IPS-20b (cell line): ENCODE data around the gene GNB2.

Source experiments
- H3K27ac ChIP-seq: one replicate; pipeline ENCODE4 v1.5.1; 2013; ENCODE audit warnings: low read length
- H3K27me3 ChIP-seq: 2 replicates; pipeline ENCODE4 v1.6.1; 2013; ENCODE audit warnings: mild to moderate bottlenecking, low read length, inconsistent platforms; ENCODE audit not compliant: insufficient read depth
- H3K36me3 ChIP-seq: 2 replicates; pipeline ENCODE4 v1.6.1; 2013; ENCODE audit warnings: low read depth, mild to moderate bottlenecking, inconsistent platforms, low read length, moderate library complexity; ENCODE audit not compliant: insufficient read depth
- H3K4me1 ChIP-seq: 2 replicates; pipeline ENCODE4 v1.6.1; 2013; ENCODE audit warnings: mild to moderate bottlenecking, control low read depth, inconsistent platforms, low read length, moderate library complexity; ENCODE audit not compliant: insufficient read depth
- H3K4me3 ChIP-seq: 2 replicates; pipeline ENCODE4 v1.5.1; 2013; ENCODE audit warnings: mild to moderate bottlenecking, low read length, inconsistent platforms
- H3K9ac ChIP-seq: 2 replicates; pipeline ENCODE4 v1.6.1; 2013; ENCODE audit warnings: low read depth, mild to moderate bottlenecking, inconsistent platforms, low read length, moderate library complexity
- H3K9me3 ChIP-seq: 2 replicates; pipeline ENCODE4 v1.6.1; 2013; ENCODE audit warnings: mild to moderate bottlenecking, low read depth, low read length, inconsistent platforms; ENCODE audit not compliant: insufficient read depth

The GNB2 gene

DNA sequence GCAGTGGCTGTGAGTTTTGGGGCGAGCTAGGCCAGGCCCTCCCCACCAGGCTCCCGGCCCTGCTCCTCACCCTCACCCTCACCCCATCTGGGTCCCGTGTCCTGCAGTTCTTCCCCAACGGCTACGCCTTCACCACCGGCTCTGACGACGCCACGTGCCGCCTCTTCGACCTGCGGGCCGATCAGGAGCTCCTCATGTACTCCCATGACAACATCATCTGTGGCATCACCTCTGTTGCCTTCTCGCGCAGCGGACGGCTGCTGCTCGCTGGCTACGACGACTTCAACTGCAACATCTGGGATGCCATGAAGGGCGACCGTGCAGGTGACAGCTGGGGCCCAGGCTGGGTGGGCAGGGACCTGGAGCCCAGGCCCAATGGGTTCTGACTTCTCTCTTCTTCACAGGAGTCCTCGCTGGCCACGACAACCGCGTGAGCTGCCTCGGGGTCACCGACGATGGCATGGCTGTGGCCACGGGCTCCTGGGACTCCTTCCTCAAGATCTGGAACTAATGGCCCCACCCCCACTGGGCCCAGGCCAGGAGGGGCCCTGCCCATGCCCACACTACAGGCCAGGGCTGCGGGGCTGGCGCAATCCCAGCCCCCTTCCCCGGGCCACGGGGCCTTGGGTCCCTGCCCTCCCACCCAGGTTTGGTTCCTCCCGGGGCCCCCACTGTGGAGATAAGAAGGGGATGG is 4.9 kb downstream of the GNB2 start:
- Histone ChIP-seq H3K9ac (no peak overlapping the region), H3K27ac (no peak overlapping the region), H3K4me1 (peaks cover 3% of the 10 kb centered on the region; the same call in 1 of the 2 replicates), H3K9me3 (no peaks in the 10 kb centered on the region), H3K27me3 (no peaks in the 10 kb centered on the region), H3K36me3 (peaks cover 69% of the 10 kb centered on the region), H3K4me3 (no peak overlapping the region)

DNA sequence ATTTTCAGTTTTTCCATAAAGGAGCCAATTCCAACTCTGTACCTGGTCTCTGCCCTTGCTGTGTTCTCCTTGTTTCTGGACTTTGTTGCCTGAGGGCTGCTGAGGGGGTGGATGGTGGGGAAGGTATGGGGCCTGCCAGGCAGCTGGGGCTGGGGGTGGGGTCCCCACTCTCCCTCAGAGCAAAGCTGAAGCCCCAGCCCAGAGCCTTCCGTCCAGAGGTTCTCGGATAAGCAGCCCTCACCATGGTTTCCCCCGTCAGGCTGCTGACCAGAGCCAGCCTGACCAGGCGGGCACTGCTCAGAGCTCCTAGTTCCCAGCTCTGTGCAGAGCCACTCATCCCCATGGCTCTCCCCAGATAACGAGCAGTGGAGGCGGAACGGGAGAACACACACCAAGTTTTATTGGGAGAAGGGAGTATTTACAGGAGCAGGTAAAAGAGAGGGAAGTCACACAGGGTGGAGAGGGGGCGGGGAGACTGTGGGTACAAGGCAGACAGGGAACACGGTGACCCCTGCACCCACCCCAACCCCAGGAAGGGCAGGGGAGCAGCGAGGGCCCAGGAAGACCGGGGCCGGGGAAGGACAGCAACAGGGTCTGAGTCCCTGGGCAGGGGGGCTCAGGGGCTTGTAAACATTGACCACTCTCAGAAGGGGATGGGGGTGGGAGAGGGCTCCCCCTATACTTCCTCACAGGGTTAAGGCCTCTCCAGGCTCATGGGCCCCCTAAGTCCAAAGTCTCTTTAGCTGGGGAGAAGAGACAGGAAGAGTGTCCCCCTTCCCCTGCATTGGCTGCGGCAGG is 5.8 kb downstream of the GNB2 start:
- Histone ChIP-seq H3K27ac (no peak overlapping the region), H3K4me3 (no peak overlapping the region), H3K27me3 (no peaks in the 10 kb centered on the region), H3K4me1 (peaks cover 3% of the 10 kb centered on the region; the same call in 1 of the 2 replicates), H3K9ac (no peak overlapping the region), H3K36me3 (peaks cover 77% of the 10 kb centered on the region), H3K9me3 (no peaks in the 10 kb centered on the region)

DNA sequence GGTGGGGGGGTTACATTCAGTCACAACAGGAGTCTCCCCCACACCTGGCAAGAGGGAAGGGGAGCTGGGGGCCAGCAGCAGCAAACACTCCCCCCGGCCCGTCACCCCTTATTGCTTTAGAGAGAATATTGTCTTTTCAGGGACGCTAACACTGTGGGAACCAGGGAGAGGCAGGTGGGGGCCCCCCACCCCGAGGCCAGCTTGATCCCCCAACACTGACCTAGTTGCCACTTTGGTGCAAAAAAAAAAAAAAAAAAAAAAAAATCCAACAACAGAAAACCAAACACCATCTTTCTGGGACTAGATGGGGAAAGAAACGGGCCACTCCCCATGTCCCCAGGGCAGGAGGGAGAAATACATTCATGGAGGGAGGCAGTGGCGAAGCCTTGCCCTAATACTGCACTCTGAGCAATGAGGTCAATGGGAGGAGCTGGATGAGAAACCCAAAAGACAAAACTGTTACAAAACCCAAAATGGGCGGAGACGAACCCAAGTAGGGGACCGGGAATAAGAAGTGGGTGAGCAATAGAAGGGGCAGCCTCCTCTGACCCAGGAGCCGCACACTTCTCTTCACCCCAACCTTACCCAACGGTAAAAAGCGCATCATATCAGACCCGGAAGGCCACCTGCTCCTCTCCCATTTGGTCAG is 6.5 kb downstream of the GNB2 start:
- Histone ChIP-seq H3K9ac (no peak overlapping the region), H3K9me3 (no peaks in the 10 kb centered on the region), H3K27me3 (no peaks in the 10 kb centered on the region), H3K4me1 (peaks cover 3% of the 10 kb centered on the region; the same call in 1 of the 2 replicates), H3K27ac (no peak overlapping the region), H3K4me3 (no peak overlapping the region), H3K36me3 (peaks cover 84% of the 10 kb centered on the region)

DNA sequence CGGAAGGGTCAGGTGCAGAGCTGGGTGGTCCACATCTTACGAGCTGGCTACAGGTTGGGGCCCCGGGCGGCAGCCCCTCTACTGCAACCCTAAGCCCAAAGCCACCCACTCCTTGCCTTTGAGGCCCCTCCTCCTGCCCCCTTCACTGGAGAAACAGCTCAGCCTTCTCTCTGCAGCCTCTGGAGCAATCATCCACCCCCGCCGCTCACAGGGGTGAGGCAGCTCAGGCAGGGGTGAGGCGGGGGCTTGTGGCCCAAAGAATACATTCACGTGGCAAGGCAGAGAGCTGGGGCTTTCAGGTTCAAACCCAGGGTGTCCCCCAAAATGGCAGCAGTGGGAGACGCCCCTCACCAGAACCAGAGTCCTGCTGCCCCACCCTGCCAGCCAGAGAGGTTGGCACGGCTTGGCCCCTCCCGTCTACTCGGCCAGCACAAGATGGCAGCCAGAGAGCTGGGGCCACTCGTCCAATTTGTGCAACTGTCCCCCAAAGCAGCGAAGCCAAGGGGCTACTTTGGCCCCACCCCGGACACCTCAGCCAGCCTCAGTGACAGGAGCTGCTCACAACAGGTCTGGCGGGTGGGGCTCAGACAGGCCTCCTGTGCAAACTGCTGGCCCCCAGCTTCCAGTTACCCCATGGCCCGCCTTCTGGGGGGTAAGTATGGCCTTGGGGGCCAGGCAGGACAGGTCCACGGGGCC is 7.2 kb downstream of the GNB2 start:
- Histone ChIP-seq H3K27me3 (no peaks in the 10 kb centered on the region), H3K4me1 (peaks cover 3% of the 10 kb centered on the region; the same call in 1 of the 2 replicates), H3K27ac (no peak overlapping the region), H3K9ac (no peak overlapping the region), H3K9me3 (no peaks in the 10 kb centered on the region), H3K36me3 (peaks cover 91% of the 10 kb centered on the region), H3K4me3 (no peak overlapping the region)

DNA sequence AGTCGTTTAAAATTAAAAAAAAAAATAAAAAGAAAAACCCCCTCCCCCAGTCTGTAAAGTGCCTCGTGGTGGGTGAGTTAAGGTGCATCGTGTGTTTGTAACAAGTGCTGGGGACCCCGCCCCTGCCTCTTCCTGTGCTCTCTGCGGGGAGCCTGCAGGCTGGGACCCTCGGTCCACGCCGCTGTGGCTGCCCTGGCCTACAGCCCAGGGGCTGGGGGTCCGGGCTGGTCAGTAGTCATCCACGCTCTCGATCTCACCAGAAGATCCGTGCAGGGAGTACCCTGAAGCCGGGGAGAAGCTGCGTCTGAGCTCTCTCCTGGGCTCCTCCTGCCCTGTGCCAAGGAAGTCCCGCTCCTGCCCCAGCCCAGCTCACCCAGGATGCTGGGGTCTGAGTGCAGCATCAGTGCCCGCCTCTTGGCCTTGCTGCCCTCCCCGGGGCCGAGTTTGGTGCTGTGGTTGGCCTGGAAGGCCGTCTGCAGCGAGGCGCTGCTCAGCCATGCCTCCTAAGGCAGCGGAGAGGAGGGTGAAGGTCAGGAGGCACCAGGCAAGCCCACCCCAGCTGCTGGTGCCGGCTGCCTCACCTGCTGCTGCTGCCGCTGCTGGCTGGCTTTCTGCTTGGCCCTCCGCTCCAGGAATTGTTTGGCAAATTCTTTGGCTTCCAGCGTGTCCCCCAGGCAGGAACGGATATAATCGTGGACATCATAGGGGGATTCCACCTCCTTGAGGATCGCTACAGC is 8.1 kb downstream of the GNB2 start:
- H3K27ac ChIP-seq = no peak overlapping the region
- H3K4me1 ChIP-seq = no peaks in the 10 kb centered on the region
- no peak overlapping the region for H3K4me3 ChIP-seq
- peaks cover 97% of the 10 kb centered on the region for H3K36me3 ChIP-seq
- H3K9ac ChIP-seq = no peak overlapping the region
- H3K27me3 ChIP-seq = no peaks in the 10 kb centered on the region
- no peaks in the 10 kb centered on the region for H3K9me3 ChIP-seq

DNA sequence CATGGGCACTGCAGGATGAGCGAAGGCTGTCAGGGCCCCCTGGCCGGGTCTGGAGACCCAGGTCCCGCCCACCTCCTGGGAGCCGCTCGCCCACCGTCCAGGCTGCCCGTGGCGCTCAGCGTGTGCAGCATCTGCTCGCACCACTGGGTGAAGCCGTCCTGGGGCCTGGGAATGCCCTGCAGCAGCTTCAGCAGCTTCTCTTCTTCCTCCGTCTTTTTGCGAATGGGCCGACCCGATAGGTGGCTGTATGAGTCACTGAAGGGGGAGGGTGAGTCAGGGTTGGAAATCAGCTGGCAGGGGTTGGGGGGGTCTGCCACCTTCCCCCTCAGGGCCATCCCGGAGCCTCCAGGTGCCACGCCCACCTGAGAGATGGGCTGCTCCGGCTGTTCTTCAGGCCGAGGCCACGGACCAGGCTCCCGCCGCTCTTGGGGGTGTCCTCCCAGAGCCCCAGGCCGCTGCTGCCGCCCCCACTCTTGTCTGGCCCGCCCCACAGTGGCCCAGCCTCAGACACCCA is 8.7 kb downstream of the GNB2 start:
- H3K9me3 ChIP-seq = no peaks in the 10 kb centered on the region
- H3K36me3 ChIP-seq = peaks cover 97% of the 10 kb centered on the region
- no peaks in the 10 kb centered on the region for H3K27me3 ChIP-seq
- H3K9ac ChIP-seq = no peak overlapping the region
- H3K4me1 ChIP-seq = no peaks in the 10 kb centered on the region
- H3K27ac ChIP-seq = no peak overlapping the region
- no peak overlapping the region for H3K4me3 ChIP-seq

DNA sequence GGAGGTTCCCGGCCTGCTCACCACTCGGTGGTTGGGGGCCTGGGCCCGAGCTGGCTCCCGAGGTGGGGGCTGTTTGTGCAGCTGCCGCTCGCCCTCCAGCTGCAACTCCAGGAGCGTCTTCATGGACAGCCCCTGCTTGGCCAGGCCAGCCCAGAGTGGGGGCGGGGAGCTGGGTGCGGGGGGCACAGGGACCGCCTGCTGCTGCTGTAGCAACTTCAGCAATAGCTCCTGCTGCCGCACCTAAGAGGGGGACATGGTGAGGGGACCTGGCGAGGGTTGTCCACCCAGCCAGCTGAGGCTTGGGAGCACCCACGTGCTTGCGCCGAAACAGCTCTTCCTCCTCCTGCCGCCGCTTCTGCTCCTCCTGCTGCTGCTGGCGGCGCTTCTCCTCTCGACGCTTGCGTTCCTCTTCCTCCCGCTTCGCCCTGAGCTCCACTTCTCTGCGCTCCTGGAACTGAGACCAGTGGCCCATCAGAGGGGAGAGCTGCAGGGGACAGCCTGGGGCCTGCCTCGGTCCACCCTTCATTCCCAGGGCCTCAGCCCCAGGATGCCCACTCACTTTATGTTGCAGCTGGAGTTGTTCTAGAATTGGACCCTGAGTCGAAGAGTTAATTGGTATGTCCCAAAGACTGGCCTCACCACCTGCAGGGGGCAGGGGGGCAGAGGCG is 9.6 kb downstream of the GNB2 start:
- Histone ChIP-seq H3K36me3 (peaks cover 96% of the 10 kb centered on the region), H3K9me3 (no peaks in the 10 kb centered on the region), H3K4me3 (no peak overlapping the region), H3K4me1 (no peaks in the 10 kb centered on the region), H3K27me3 (no peaks in the 10 kb centered on the region), H3K9ac (no peak overlapping the region), H3K27ac (no peak overlapping the region)

DNA sequence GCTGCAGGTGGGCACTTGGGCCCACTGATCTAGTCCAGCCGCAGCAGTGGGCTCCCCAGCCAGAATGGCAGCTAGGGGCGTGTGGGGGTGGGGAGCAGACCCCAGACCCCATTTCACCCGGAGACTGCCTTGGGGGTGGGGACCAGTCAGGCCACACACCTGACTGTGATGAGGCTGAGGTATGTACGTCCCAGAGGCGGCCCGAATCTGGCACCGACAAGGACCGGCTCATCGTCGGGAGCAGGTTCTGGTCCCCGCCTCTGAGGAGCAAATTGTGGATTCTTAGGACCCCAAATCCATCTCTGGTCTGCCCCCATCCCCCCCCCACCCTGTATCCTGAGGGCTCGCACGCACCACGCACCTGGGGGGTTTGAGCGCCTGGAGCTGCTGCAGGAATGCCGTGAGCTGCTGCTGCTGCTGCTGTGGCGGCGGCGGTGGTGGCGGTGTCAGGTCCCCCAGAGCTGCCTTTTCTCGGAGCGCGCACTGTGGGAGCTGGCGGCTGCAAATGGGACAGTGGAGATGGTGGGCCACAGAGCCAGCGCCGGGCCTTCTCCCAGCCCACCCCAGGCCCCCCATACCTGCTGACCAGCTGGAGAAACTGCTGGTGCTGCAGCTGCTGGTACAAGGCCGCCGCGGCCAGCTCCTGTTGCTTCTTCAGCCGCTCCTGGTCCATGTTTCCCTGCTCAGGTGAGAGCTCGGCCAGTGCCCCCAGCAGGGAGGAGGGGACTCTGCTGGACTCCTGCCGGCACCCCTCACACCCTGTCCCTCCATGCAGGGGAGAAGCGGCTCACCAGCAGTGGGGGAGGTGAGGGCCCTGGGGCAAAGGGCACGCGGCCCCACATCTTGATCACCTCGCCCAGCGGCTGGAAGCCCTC is 10.4 kb downstream of the GNB2 start:
- H3K9ac ChIP-seq = no peak overlapping the region
- H3K27ac ChIP-seq = no peak overlapping the region
- no peak overlapping the region for H3K4me3 ChIP-seq
- no peaks in the 10 kb centered on the region for H3K4me1 ChIP-seq
- H3K36me3 ChIP-seq = peaks cover 98% of the 10 kb centered on the region
- H3K27me3 ChIP-seq = no peaks in the 10 kb centered on the region
- H3K9me3 ChIP-seq = no peaks in the 10 kb centered on the region

DNA sequence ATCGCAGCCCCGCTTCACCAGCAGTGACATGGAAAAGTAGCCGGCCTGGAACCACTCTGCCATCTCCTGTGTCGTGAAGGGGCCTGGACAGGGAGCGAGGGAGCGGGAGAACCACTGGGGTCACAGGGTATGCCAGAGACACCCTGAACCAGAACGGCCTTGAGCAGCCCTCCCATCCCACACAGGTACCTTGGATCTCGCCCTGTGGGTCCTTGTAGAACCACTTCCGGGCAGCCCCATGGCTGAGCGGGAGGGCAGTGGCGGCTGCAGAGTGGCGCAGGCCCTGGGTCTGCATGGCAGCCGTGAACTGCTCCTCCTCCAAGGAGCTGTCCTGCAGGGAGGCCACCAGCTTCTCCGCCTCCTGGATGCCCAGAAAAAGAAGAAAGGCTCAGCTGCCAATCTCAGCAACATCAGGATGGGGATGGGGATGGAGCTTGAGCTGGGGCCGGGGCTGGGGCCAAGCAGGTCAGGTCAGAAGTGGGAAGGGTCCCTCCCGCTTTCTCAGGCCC is 11.0 kb downstream of the GNB2 start:
- H3K4me1 ChIP-seq = no peaks in the 10 kb centered on the region
- H3K9me3 ChIP-seq = no peaks in the 10 kb centered on the region
- H3K4me3 ChIP-seq = no peak overlapping the region
- no peaks in the 10 kb centered on the region for H3K27me3 ChIP-seq
- H3K27ac ChIP-seq = no peak overlapping the region
- H3K9ac ChIP-seq = no peak overlapping the region
- H3K36me3 ChIP-seq = peaks cover 98% of the 10 kb centered on the region
